ENCODE measurements around the gene NOD1. TPM values are rescaled to one million over a fixed set of nuclear protein-coding genes. Genes with fewer than 3 reads are reported as not detected.

The NOD1 gene
- total and polyA plus RNA-seq, 2 of the 13 experiments (the other 11 are each of a cell fraction or from before 2014, with no cell fraction given): 1.7 to 2.9 TPM

- no peak for TF ChIP-seq JUNB (CRISPR knock-in tag; IDR thresholded peaks at IDR 0.05; ENCODE audit: borderline replicate concordance)
- TF ChIP-seq GMEB2 (CRISPR knock-in tag; IDR thresholded peaks at IDR 0.05; ENCODE audit: low read depth): no peak
- TF ChIP-seq ZMAT3 (CRISPR knock-in tag; conservative IDR thresholded peaks at IDR 0.05): 0 out of 2 replicates have a peak, but pooled peaks have one; percentile 51
- TF ChIP-seq TMF1 (CRISPR knock-in tag; IDR thresholded peaks at IDR 0.05; ENCODE audit: low read depth): 0 out of 2 replicates have a peak, but pooled peaks have one; percentile 37
- TF ChIP-seq NFYB (CRISPR knock-in tag; IDR thresholded peaks at IDR 0.05): peak; percentile 95
- peak; percentile 95 for TF ChIP-seq POLR2AphosphoS5 (IDR thresholded peaks at IDR 0.05; ENCODE audit: low read depth, low read length)
- peak; percentile 72 for TF ChIP-seq REPIN1 (CRISPR knock-in tag; IDR thresholded peaks at IDR 0.05; ENCODE audit: borderline replicate concordance, low read depth)
- TF ChIP-seq HINFP (CRISPR knock-in tag; IDR thresholded peaks at IDR 0.05; ENCODE audit: low read depth): no peak
- peak; percentile 31; the same call in 1 of the 2 replicates for TF ChIP-seq ZNF333 (CRISPR knock-in tag; IDR thresholded peaks at IDR 0.05; ENCODE audit: borderline replicate concordance)
- peak; percentile 63; the same call in 1 of the 2 replicates for TF ChIP-seq ZNF816 (CRISPR knock-in tag; IDR thresholded peaks at IDR 0.05; ENCODE audit: borderline replicate concordance)
- TF ChIP-seq DMTF1 (CRISPR knock-in tag; IDR thresholded peaks at IDR 0.05): no peak
- TF ChIP-seq RXRB (CRISPR knock-in tag; IDR thresholded peaks at IDR 0.05; ENCODE audit: borderline replicate concordance): peak; percentile 16
- no peak for TF ChIP-seq ZNF282 (IDR thresholded peaks at IDR 0.05; ENCODE audit: partially characterized antibody)
- TF ChIP-seq MIER2 (CRISPR knock-in tag; IDR thresholded peaks at IDR 0.05): no peak; the same call in 1 of the 2 replicates
- TF ChIP-seq ZFYVE20 (CRISPR knock-in tag; IDR thresholded peaks at IDR 0.05; ENCODE audit: borderline replicate concordance, low read depth): peak; percentile 39; the same call in 1 of the 2 replicates
- TF ChIP-seq RBM22 (optimal IDR thresholded peaks at IDR 0.05; ENCODE audit: low read length): no peak
- no peak for TF ChIP-seq POLR2AphosphoS2 (IDR thresholded peaks at IDR 0.05; ENCODE audit: low read depth, low read length)
- TF ChIP-seq ZNF260 (CRISPR knock-in tag; IDR thresholded peaks at IDR 0.05; ENCODE audit: borderline replicate concordance, low read depth): no peak
- no peak for TF ChIP-seq TERF1 (CRISPR knock-in tag; IDR thresholded peaks at IDR 0.05)
- 0 out of 2 replicates have a peak, but pooled peaks have one; percentile 44 for TF ChIP-seq KDM2A (CRISPR knock-in tag; IDR thresholded peaks at IDR 0.05; ENCODE audit: borderline replicate concordance, low read depth)
Measured at GRCh38 chr7:30504301-30505173, 26.0 kb upstream of the NOD1 start, which contains the start of gene GGCT (continued).

All from HepG2 (cell line).